ENCODE results near the gene PNMA1.
"Not testable (repeated sequence)": the region's sequence is repeated elsewhere in the genome, so short reads cannot be mapped to it uniquely, and the experiment has no call there.

The PNMA1 gene

GRCh38 chr14:73714656-73715081 is 485 bp upstream of the PNMA1 start:
- no peak for DNase-seq

GRCh38 chr14:73713206-73713802 is 880 bp downstream of the PNMA1 start:
- no peak for DNase-seq

- peak; percentile 36 for DNase-seq
Observed at GRCh38 chr14:73712540-73713180, 1.5 kb downstream of the PNMA1 start.

GRCh38 chr14:73712071-73712506 is 2.1 kb downstream of the PNMA1 start:
- peak; percentile 36 for DNase-seq

GRCh38 chr14:73710737-73711136 is 3.4 kb downstream of the PNMA1 start:
- DNase-seq = no peak

GRCh38 chr14:73709904-73710469 is 4.2 kb downstream of the PNMA1 start:
- DNase-seq = no peak

GRCh38 chr14:73708076-73708475 is 6.1 kb downstream of the PNMA1 start:
- DNase-seq = not testable (repeated sequence)

GRCh38 chr14:73700325-73700724 is 13.9 kb downstream of the PNMA1 start:
- DNase-seq = no peak

- no peak for DNase-seq
Observed at GRCh38 chr14:73696466-73697400, 17.5 kb downstream of the PNMA1 start.

- no peak for DNase-seq
Observed at GRCh38 chr14:73695997-73696396, 18.2 kb downstream of the PNMA1 start.

- DNase-seq = no peak
Observed at GRCh38 chr14:73695082-73695481, 19.1 kb downstream of the PNMA1 start.

GRCh38 chr14:73694083-73694482 is 20.1 kb downstream of the PNMA1 start:
- no peak for DNase-seq

GRCh38 chr14:73686901-73687300 is 27.3 kb downstream of the PNMA1 start:
- DNase-seq = no peak

- no peak for DNase-seq
Observed at GRCh38 chr14:73685328-73685727, 28.9 kb downstream of the PNMA1 start.

GRCh38 chr14:73684627-73685026 is 29.6 kb downstream of the PNMA1 start:
- no peak for DNase-seq

GRCh38 chr14:73680821-73681220 is 33.4 kb downstream of the PNMA1 start:
- DNase-seq = no peak

- DNase-seq = no peak
Observed at GRCh38 chr14:73678698-73679097, 35.5 kb downstream of the PNMA1 start.

GRCh38 chr14:73674986-73675385 is 39.2 kb downstream of the PNMA1 start:
- no peak for DNase-seq

GRCh38 chr14:73667854-73668253 is 46.3 kb downstream of the PNMA1 start:
- DNase-seq = no peak

- no peak for DNase-seq
Observed at GRCh38 chr14:73666583-73666982, 47.6 kb downstream of the PNMA1 start.

- DNase-seq = no peak
Observed at GRCh38 chr14:73665130-73665529, 49.1 kb downstream of the PNMA1 start.

GRCh38 chr14:73663548-73664212 is 50.5 kb downstream of the PNMA1 start:
- no peak for DNase-seq

GRCh38 chr14:73662487-73662943 is 51.7 kb downstream of the PNMA1 start:
- DNase-seq = no peak

Data from CD4-positive, alpha-beta T cell treated with Interleukin-12 subunit alpha and Interleukin-12 subunit beta, for 1 hour (primary cell).